MM.1S (cell line): ENCODE measurements around the gene RGR.

Experiments
- DNase-seq: peaks from one replicate; pipeline ENCODE4 v3.0.0-alpha.2; 2015
- H2AFZ ChIP-seq: fragments of 300-600 bp; sonication (generic); 2 replicates; pipeline ENCODE4 v1.6.0; 2016; ENCODE audit warnings: antibody characterized with exemption, low read length
- H3F3A ChIP-seq: fragments of 300-600 bp; sonication (generic); 2 replicates; pipeline ENCODE4 v1.6.1; 2016; ENCODE audit warnings: mild to moderate bottlenecking, antibody characterized with exemption, low read length, moderate library complexity, mixed read lengths; ENCODE audit not compliant: insufficient read depth
- H3K27ac ChIP-seq: fragments of 300-600 bp; sonication (generic); 2 replicates; pipeline ENCODE4 v1.5.1; 2016; ENCODE audit warnings: mild to moderate bottlenecking, low read length
- H3K27me3 ChIP-seq: fragments of 300-600 bp; sonication (generic); replicated peaks from 2 replicates; pipeline ENCODE4 v1.6.0; 2016; ENCODE audit warnings: low read length; ENCODE audit not compliant: insufficient read depth
- H3K36me3 ChIP-seq: fragments of 300-600 bp; sonication (generic); replicated peaks from 2 replicates; pipeline ENCODE4 v1.6.1; 2016; ENCODE audit warnings: mild to moderate bottlenecking, low read length, mixed read lengths; ENCODE audit not compliant: insufficient read depth
- H3K4me1 ChIP-seq: fragments of 300-600 bp; sonication (generic); 2 replicates; pipeline ENCODE4 v1.6.1; 2016; ENCODE audit warnings: low read length, mixed read lengths
- H3K4me2 ChIP-seq: fragments of 300-600 bp; sonication (generic); 2 replicates; pipeline ENCODE4 v1.6.0; 2016; ENCODE audit warnings: low read depth, low read length
- H3K4me3 ChIP-seq: fragments of 300-600 bp; sonication (generic); 2 replicates; pipeline ENCODE4 v1.5.1; 2016; ENCODE audit warnings: low read length, mixed read lengths
- H3K79me2 ChIP-seq: fragments of 300-600 bp; sonication (generic); 2 replicates; pipeline ENCODE4 v1.6.1; 2016; ENCODE audit warnings: mixed run types, low read length, mixed read lengths
- H3K9ac ChIP-seq: fragments of 300-600 bp; sonication (generic); 2 replicates; pipeline ENCODE4 v1.6.1; 2016; ENCODE audit warnings: low read length, mixed read lengths
- H3K9me2 ChIP-seq: fragments of 300-600 bp; sonication (generic); replicated peaks from 2 replicates; pipeline ENCODE4 v1.6.1; 2016; ENCODE audit warnings: mild to moderate bottlenecking, low read length, mixed read lengths; ENCODE audit not compliant: insufficient read depth
- H3K9me3 ChIP-seq: fragments of 300-600 bp; sonication (generic); replicated peaks from 2 replicates; pipeline ENCODE4 v1.6.1; 2016; ENCODE audit warnings: mild to moderate bottlenecking, low read length, mixed read lengths; ENCODE audit not compliant: insufficient read depth
- H4K20me1 ChIP-seq: fragments of 300-600 bp; sonication (generic); 2 replicates; pipeline ENCODE4 v1.6.1; 2016; ENCODE audit warnings: mild to moderate bottlenecking, low read length, moderate library complexity, mixed read lengths; ENCODE audit not compliant: insufficient read depth
- CTCF ChIP-seq: fragments of 300-600 bp; sonication (generic); IDR thresholded peaks from 2 replicates; pipeline ENCODE4 v1.5.1; 2016; ENCODE audit warnings: antibody characterized with exemption, low read length, mixed read lengths
- EZH2 ChIP-seq: fragments of 300-600 bp; sonication (generic); optimal IDR thresholded peaks from 2 replicates; pipeline ENCODE3; 2017; ENCODE audit warnings: low read depth, mild to moderate bottlenecking, antibody characterized with exemption, low read length, mixed read lengths
- EZH2phosphoT487 ChIP-seq: fragments of 300-600 bp; sonication (generic); IDR thresholded peaks from 2 replicates; pipeline ENCODE4 v1.6.1; 2018; ENCODE audit warnings: antibody characterized with exemption, low read length

Gene RGR

GRCh38 chr10:84197643-84198042 is 47.2 kb upstream of the RGR start:
- Histone ChIP-seq H3K9me2 (no peaks in the 10 kb centered on the region), H3F3A (no peaks in the 10 kb centered on the region), H3K79me2 (no peaks in the 10 kb centered on the region), H3K9me3 (no peaks in the 10 kb centered on the region), H3K27me3 (no peaks in the 10 kb centered on the region), H3K4me1 (no peaks in the 10 kb centered on the region), H3K9ac (no peak overlapping the region), H4K20me1 (no peaks in the 10 kb centered on the region), H3K27ac (no peak overlapping the region), H3K4me3 (no peak overlapping the region), H2AFZ (no peak overlapping the region), H3K4me2 (no peak overlapping the region), H3K36me3 (no peaks in the 10 kb centered on the region)
- DNase-seq: no peak
- no peak for TF ChIP-seq EZH2phosphoT487
- no peak for TF ChIP-seq EZH2
- TF ChIP-seq CTCF: no peak

- Histone ChIP-seq H3K4me2 (no peak overlapping the region), H3K27me3 (no peaks in the 10 kb centered on the region), H3K36me3 (no peaks in the 10 kb centered on the region), H3K9me3 (no peaks in the 10 kb centered on the region), H3K4me3 (no peak overlapping the region), H3K9me2 (no peaks in the 10 kb centered on the region), H3K79me2 (no peaks in the 10 kb centered on the region), H3K27ac (no peak overlapping the region), H3K9ac (no peak overlapping the region), H2AFZ (no peak overlapping the region), H3F3A (no peaks in the 10 kb centered on the region), H3K4me1 (no peaks in the 10 kb centered on the region), H4K20me1 (no peaks in the 10 kb centered on the region)
- DNase-seq: no peak
- TF ChIP-seq EZH2phosphoT487: no peak
- TF ChIP-seq CTCF: no peak
Observed at GRCh38 chr10:84198206-84198915, 46.5 kb upstream of the RGR start.

GRCh38 chr10:84200537-84201243 is 44.2 kb upstream of the RGR start:
- no peak for TF ChIP-seq EZH2phosphoT487
- no peak for TF ChIP-seq CTCF
- TF ChIP-seq EZH2: no peak
- no peak for DNase-seq
- H3K9me3 ChIP-seq: no peaks in the 10 kb centered on the region
- H3K27ac ChIP-seq: no peak overlapping the region
- no peaks in the 10 kb centered on the region for H3F3A ChIP-seq
- no peaks in the 10 kb centered on the region for H3K27me3 ChIP-seq
- no peaks in the 10 kb centered on the region for H3K9me2 ChIP-seq
- H3K9ac ChIP-seq: no peak overlapping the region
- no peaks in the 10 kb centered on the region for H3K4me1 ChIP-seq
- H2AFZ ChIP-seq: no peak overlapping the region
- H3K79me2 ChIP-seq: no peaks in the 10 kb centered on the region
- no peaks in the 10 kb centered on the region for H3K36me3 ChIP-seq
- H3K4me3 ChIP-seq: no peak overlapping the region
- H4K20me1 ChIP-seq: no peaks in the 10 kb centered on the region
- H3K4me2 ChIP-seq: no peak overlapping the region
